ENCODE results near the gene CHD9.
A peak's percentile ranks its signal among the peaks of the same experiment; 100 is the strongest.
"Not testable (repeated sequence)": the region's sequence is repeated elsewhere in the genome, so short reads cannot be mapped to it uniquely, and the experiment has no call there.

The CHD9 gene

DNA sequence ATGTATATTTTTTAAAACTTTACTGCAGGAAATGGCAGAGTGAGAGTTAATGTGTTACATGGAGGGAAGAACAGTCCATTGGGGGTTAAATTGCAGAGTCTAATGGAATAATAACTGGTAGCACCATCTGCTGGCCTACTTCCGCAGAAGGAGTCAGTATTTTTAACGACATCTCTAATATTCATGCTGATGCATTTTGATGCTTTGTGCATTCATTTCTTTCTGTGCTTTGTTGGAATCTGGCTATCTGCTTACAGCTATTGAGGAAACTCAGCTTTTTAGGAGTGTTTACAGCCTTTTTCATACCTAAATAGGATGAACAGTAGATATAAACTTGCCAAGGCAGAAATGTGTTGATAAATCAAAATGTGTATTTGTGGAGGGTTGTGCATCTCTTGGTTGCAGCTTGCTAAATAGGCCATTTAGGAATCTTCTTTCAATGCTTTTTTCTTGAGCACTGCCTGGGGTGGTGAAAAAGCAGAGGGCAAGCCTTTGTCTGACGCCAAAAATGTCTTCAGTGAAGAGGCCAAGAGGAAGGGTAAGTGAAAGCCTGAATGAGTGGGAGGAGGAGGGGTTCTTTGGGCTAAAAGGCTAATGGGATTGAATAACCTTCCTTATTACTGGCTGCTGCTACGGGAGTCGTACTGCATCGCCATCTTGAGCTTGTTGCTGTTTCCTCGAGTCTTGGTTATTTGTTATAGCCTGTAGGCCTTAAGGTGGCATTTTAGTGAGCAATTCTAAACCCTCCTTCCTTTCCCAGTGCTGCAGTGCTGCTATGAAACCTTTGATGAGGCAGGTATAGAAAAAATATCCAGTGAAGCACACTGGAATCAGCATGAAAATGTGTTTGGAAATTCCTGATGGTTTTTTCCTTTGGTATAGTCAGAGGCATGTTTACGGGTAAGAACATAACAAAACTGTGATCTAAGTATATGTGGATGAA is 153.3 kb downstream of the CHD9 start:
- DNase-seq (ENCODE audit: low read depth): peak; percentile 44

DNA sequence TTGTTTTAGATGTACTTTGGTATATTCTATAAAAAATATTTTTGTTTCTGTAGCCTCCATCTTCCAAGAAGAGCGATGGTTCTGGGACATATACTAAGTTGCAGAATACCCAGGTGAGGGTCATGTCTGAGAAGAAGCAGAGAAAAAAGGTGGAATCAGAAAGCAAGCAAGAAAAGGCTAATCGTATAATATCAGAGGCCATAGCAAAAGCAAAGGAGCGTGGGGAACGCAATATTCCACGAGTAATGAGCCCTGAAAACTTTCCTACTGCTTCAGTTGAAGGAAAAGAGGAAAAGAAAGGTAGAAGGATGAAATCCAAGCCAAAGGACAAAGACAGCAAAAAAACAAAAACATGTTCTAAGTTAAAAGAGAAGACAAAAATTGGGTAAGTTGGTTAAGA is 154.6 kb downstream of the CHD9 start:
- no peak for DNase-seq (ENCODE audit: low read depth)

DNA sequence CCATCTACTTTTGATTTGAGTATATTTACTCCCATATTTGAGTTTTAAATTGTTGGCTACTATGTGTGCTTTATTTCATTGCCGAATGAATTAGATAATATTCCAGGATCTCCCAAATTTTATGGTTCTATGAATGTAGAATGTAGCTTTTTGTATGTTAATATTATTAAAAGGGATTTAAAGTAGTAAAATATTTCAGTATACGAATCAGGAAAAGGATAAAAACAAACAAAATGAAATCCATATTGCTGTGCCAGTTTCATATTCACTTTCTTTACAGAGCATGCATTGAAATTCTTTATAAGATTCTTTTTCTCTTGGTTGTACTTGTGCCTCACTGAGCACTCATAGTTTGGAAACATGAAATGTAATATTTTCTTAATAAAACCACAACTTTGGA is 155.1 kb downstream of the CHD9 start:
- no peak for DNase-seq (ENCODE audit: low read depth)

DNA sequence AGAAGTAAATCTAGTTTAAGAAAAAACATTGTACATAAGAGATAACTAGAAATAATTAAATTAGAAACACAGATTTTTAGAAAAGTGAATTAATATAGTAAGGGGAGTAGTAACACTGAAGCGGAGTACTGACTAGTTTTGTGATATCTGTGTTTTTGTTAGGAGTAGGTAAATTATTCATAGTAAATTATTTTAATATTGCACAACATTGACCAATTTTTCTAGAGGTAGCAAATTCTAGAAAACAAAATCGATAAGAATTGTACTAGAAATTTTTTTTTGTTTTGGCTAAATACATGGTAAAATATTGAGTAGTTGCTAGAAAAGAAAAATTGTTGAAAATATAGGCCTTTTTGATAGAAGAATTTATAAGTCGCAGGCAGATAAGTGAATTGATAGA is 156.5 kb downstream of the CHD9 start:
- DNase-seq (ENCODE audit: low read depth): no peak

DNA sequence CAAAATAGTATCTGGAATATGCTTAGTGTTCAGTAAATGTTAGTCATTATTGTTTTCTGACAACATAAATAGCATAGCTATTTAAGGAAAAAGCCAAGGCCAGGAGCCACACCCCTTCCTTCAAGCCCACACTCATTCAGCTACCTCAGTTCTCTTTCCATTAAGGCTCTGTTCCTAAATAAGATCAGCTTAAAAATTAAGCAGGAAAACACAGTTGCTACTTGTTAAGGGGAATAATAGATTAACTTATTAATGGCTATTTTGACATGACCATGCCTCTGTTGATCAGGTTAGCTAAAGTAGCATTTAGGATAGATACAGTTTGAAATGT is 158.1 kb downstream of the CHD9 start:
- DNase-seq (ENCODE audit: low read depth): no peak

DNA sequence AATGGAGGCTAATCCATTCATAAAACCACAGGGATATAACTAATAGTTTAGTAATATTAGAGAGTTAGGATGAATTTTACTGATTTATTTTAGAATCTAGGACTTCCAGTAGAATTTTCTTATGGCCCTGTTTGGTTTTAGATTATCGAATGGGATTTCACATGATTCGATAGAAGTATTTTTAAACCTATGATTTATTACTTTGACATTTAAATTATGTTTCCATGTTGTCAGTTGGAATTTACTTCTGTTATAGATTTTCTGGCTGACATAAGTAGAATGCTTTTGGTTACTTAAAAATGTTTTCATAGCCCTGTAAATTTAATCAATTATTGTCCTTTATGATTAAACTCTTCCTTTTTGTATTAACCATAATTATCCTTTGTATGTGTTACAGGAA is 158.8 kb downstream of the CHD9 start:
- DNase-seq (ENCODE audit: low read depth): no peak

GRCh38 chr16:53216798-53217197 is 162.0 kb downstream of the CHD9 start:
- no peak for DNase-seq (ENCODE audit: low read depth)

DNA sequence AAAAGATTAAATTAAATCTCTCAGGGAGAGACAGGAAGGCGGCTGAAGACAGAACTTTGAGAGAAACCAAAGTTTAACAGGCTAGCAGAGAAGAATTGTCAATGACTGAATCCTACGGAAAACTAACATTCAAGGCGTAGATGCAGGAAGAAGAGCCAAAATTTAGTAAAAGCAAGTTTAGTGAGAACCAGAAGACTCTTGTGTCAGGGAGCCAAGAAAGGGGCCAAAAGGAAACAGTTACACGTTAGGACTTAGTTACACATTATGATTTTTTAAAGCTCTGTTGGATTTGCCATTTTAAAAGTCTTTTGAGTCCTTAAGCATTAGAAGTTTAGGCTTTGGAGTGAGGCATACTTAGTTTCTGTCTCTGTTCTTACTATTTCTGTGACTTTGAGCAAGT is 164.6 kb downstream of the CHD9 start:
- DNase-seq (ENCODE audit: low read depth): no peak

DNA sequence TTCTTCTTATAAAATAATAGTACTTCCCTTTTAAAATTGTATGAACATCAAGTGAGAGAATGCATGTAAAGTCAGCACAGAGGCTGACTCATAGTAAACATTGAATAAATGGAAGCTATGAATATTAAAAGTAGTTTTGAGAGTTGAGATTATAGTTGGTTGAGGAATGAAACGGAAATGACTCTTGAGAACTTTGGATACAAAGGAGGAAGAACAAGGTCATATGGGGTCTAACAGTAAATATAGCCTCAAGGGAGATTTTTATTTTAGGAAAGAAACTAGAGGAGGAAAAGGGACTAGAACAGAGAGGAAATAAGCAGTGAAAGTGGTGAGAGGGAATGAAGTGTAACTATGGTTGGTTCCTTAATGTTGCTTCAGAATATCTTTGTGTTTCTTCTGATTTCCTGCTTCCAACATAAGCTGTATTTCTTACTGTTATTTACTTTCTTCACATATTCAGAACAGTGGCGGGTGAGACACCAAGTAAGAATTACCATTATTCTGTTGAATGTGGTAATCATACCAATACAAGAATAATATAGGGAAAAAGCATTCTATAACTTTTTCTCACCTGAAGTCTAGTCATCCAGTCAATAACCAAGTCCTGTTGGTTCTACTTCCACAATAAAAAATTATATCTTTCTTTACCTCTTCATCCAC is 165.1 kb downstream of the CHD9 start:
- no peak for DNase-seq (ENCODE audit: low read depth)

DNA sequence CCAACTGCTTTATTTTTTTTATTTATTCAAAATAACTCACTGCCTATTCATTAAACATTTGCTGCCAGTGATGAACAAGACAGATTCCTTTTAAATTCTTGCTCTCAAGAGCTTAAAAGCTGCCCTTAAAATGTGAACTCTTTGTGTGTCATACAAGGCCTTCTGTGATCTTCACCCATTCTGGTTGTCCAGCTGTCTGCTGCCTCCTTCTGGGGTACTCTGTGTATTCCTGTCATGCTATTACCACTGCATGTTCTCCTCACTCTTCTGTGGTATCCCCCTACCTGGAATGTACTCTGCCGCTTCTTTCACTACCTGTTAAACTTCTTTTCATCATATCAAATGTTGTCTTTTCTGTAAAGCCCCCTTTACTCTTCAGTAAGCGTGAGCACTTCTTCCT is 165.8 kb downstream of the CHD9 start:
- no peak for DNase-seq (ENCODE audit: low read depth)

DNA sequence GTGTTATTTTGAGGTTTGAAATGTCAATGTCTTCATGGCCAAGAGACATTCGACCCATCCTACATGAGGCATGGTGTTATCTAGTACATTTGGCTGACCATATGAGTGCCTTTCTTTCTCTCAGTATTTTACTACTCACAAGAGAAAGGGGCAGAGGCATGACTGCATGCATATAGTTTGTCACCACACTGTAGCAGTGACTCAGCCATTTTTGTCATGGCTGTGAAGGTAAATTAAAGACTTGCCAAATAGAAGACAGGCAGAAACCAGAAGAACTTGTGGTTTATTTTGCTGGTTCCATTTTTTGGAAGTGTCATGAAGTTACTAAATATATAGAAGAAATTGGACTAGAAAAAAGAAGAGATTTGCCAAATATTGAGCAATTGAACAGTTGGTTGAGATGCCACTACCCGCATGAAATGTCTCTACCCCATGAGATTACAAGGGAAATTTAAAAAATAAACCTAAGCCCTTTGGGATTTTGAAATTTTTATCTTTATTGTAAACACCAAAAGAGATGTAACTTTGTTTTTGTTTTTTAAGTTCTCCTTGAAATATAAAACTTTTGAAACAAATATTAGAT is 170.3 kb downstream of the CHD9 start:
- no peak for DNase-seq (ENCODE audit: low read depth)

DNA sequence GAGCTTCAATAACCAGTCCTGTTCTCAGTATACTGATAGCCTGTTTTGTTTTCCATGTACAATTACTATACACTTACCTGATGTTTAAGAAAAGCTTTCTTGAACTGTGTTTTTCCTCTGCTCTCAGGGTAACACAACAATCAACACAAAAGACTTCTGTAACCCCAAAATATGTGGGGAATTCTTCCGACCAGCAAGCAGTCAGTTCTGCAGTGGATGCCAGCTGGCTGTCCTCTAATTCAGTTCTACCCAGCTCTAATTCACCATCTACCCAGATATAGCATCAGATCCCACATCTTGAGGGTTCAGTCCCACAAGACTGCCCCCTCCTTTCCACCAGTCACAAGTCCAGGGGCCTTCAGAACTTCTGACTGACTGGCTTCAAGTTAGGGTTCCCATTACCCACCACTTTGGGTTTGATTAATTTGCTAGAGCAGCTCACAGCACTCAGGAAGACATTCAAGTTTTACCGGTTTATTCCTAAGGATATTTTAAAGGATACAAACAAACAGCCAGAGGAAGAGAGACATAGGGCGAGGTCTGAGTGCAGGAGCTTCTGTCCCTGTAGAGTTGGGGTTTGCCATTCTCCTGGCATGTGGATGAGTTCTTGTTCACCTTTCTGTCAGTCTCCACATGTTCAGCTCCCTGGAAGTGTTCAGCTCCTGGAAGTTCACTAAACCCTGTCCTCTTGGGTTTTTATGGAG is 178.2 kb downstream of the CHD9 start:
- no peak for DNase-seq (ENCODE audit: low read depth)

DNA sequence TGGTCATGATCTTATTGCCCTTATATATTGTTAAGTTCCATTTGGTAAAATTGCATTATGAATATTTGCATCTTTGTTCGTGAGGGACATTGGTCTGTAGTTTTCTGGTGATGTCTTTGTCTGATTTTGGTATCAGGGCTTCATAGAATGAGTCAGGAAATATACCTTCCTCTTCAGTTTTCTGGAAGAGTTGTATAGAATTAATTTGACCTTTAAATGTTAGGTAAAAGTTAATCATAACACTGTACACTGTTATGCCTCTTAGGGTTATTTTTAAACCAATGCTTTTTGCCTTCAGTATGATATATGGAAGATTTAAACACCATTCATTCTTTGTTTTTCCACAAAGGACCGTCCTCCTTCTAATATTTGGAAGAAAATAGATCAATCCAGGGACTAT is 180.0 kb downstream of the CHD9 start:
- no peak for DNase-seq (ENCODE audit: low read depth)

GRCh38 chr16:53235851-53236250 is 181.1 kb downstream of the CHD9 start:
- no peak for DNase-seq (ENCODE audit: low read depth)

DNA sequence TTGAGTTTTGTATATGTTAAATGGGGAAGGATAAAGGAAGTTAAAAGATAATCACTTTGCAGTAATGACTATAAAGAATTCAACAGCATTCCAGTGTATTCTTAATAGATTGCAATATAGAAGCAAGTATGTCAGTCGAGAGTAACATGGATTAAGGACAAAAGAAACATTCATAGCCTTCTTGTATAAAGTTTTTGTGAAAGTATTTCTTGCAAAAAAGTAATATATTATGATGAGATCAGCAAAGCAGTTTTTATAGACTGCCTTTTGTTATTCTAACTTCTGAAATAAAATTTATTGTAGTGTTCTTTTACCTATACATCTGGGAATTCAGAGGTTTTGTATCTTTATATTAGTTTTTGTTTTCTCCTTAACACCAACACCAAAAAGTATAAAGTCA is 194.5 kb downstream of the CHD9 start:
- no peak for DNase-seq (ENCODE audit: low read depth)

- peak; percentile 28 for DNase-seq (ENCODE audit: low read depth)
These were observed 202.2 kb downstream of the CHD9 start for GRCh38 chr16:53257001-53257400.

- DNase-seq (ENCODE audit: low read depth): no peak
These were observed 204.0 kb downstream of the CHD9 start for GRCh38 chr16:53258809-53259208.

DNA sequence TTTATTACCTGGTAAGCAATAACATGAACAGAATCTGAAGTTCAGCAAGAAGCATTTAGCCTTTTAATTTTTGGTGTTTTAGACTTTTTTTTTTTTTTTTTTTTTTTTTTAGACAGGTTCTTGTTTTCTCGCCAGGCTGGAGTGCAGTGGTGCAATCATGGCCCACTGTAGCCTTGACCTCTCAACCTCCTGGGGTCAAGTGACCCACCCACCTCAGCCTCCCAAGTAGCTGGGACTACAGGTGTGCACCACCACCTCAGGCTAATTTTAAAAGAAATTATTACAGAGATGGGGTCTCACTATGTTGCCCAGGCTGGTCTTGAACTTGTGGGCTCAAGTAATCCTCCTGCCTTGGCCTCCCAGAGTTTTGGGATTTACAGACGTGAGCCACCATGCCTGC is 206.5 kb downstream of the CHD9 start:
- DNase-seq (ENCODE audit: low read depth): no peak

DNA sequence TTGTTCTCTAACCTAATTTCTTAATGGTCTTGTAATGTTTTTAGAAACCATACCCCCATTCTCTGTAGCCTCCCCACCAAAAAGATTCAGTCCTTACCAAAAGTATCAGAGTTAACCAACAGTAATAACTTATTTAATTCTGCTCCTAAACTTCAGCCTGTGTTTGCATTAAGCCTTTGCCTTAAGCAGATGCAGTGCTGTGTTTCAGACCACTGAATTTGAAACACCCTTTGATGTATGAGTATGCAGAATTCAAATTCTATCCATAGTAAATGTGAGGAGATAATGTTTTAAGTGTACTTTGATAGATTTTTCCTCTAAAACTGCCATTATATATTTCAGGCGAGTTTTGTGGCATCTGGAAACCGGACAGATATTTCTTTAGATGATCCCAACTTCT is 207.9 kb downstream of the CHD9 start:
- no peak for DNase-seq (ENCODE audit: low read depth)

DNA sequence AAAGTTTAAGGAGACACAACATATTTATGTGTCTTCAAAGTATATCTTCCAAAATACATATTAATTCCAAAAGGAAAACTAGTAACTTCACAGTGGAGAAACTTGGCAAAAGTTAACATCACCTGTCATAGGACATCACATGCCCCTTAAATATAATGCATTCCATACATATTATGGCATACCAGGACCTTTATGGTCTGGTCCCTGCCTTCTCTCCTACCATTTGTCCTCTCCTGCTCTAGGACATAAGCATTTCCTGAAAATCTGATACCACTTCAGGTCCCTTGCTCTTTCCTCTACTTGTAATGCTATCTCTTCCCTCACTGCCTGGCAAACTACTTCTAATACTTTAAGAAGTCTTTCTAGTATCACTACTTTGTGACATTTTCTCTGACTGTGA is 211.4 kb downstream of the CHD9 start:
- no peak for DNase-seq (ENCODE audit: low read depth)

GRCh38 chr16:53278498-53278897 is 223.7 kb downstream of the CHD9 start:
- DNase-seq (ENCODE audit: low read depth): not testable (repeated sequence)

- DNase-seq (ENCODE audit: low read depth): no peak
These were observed 226.5 kb downstream of the CHD9 start for GRCh38 chr16:53281280-53281679.

- no peak for DNase-seq (ENCODE audit: low read depth)
These were observed 227.1 kb downstream of the CHD9 start for GRCh38 chr16:53281859-53282258.

Data from GM04503 (cell line).